Measurements from ENCODE around the gene PPDPF.
"Not testable (repeated sequence)": the region's sequence is repeated elsewhere in the genome, so short reads cannot be mapped to it uniquely, and the experiment has no call there.

Gene PPDPF

GRCh38 chr20:63500151-63500901 is 20.2 kb upstream of the PPDPF start:
- no peak for DNase-seq (ENCODE audit: low read depth in 2 of 2)

- DNase-seq (ENCODE audit: low read depth in 2 of 2), result no peak
These were observed 19.4 kb upstream of the PPDPF start for GRCh38 chr20:63500902-63501817.

GRCh38 chr20:63501818-63502670 is 18.5 kb upstream of the PPDPF start:
- no peak for DNase-seq (ENCODE audit: low read depth in 2 of 2)

- DNase-seq (ENCODE audit: low read depth in 2 of 2), result no peak
These were observed 17.8 kb upstream of the PPDPF start for GRCh38 chr20:63502671-63503172.

- no peak for DNase-seq (ENCODE audit: low read depth in 2 of 2)
These were observed 17.0 kb upstream of the PPDPF start for GRCh38 chr20:63503524-63503923.

- no peak for DNase-seq (ENCODE audit: low read depth in 2 of 2)
These were observed 15.9 kb upstream of the PPDPF start for GRCh38 chr20:63504642-63505041.

GRCh38 chr20:63505281-63505680 is 15.3 kb upstream of the PPDPF start:
- no peak for DNase-seq (ENCODE audit: low read depth in 2 of 2)

GRCh38 chr20:63505723-63506122 is 14.8 kb upstream of the PPDPF start:
- no peak for DNase-seq (ENCODE audit: low read depth in 2 of 2)

- no peak for DNase-seq (ENCODE audit: low read depth in 2 of 2)
These were observed 13.4 kb upstream of the PPDPF start for GRCh38 chr20:63507083-63507743.

GRCh38 chr20:63508072-63508768 is 12.3 kb upstream of the PPDPF start:
- no peak for DNase-seq (ENCODE audit: low read depth in 2 of 2)

- DNase-seq (ENCODE audit: low read depth in 2 of 2), result no peak
These were observed 11.4 kb upstream of the PPDPF start for GRCh38 chr20:63509088-63509564.

GRCh38 chr20:63513207-63513606 is 7.4 kb upstream of the PPDPF start:
- no peak for DNase-seq (ENCODE audit: low read depth in 2 of 2)

GRCh38 chr20:63514520-63514919 is 6.0 kb upstream of the PPDPF start:
- DNase-seq (ENCODE audit: low read depth in 2 of 2), result not testable (repeated sequence)

GRCh38 chr20:63517376-63518309 is 2.9 kb upstream of the PPDPF start:
- no peak for DNase-seq (ENCODE audit: low read depth in 2 of 2)

- DNase-seq (ENCODE audit: low read depth in 2 of 2), result no peak
These were observed 2.2 kb upstream of the PPDPF start for GRCh38 chr20:63518351-63518861.

GRCh38 chr20:63518946-63519667 is 1.5 kb upstream of the PPDPF start:
- DNase-seq (ENCODE audit: low read depth in 2 of 2), result no peak

- DNase-seq (ENCODE audit: low read depth in 2 of 2), result peak; percentile 35 to 50
These were observed 679 bp upstream of the PPDPF start for GRCh38 chr20:63519668-63520503.
